ENCODE measurements around the gene DMRTC2.

The DMRTC2 gene

GRCh38 chr19:41845001-41845050 lies at the start of gene DMRTC2:
TSS of gene DMRTC2 (plus strand) at chr19:41845042. CDS start at chr19:41847429, 2,387 bp downstream.
- TF ChIP-seq JUND (IDR thresholded peaks at IDR 0.05; ENCODE audit: low read depth) = no peak
- in situ Hi-C loops (cut with HindIII; ENCODE audit: low pct_unique_long_range_greater_than_20kb, low sequenced_read_pairs) = no loop called here

GRCh38 chr19:41796362-41796761 lies 48.5 kb upstream of the DMRTC2 start, which contains the start of gene CEACAM3:
TSS of gene CEACAM3 (plus strand) at chr19:41796587. CDS start at chr19:41796678, 91 bp downstream.
- in situ Hi-C loops (cut with HindIII; ENCODE audit: low pct_unique_long_range_greater_than_20kb, low sequenced_read_pairs) = no loop called here
- TF ChIP-seq JUND (IDR thresholded peaks at IDR 0.05; ENCODE audit: low read depth) = no peak
- DNase-seq (ENCODE audit: low read depth in 1 of 2, low spot score in 1 of 2) = no peak

More at GRCh38 chr19:41845001-41845050, at the start of gene DMRTC2:
- no peak for DNase-seq (ENCODE audit: low read depth in 1 of 2, low spot score in 1 of 2)

GRCh38 chr19:41796901-41797300 lies 47.9 kb upstream of the DMRTC2 start:
- DNase-seq (ENCODE audit: low read depth in 1 of 2, low spot score in 1 of 2) = no peak
- in situ Hi-C loops (cut with HindIII; ENCODE audit: low pct_unique_long_range_greater_than_20kb, low sequenced_read_pairs) = no loop called here
- no peak for TF ChIP-seq JUND (IDR thresholded peaks at IDR 0.05; ENCODE audit: low read depth)

- peak in 1 of 2 experiments; percentile 67 for DNase-seq (ENCODE audit: low read depth in 1 of 2, low spot score in 1 of 2)
Measured at GRCh38 chr19:41799444-41800000, 45.3 kb upstream of the DMRTC2 start.

GRCh38 chr19:41801031-41801430 lies 43.8 kb upstream of the DMRTC2 start:
- TF ChIP-seq JUND (IDR thresholded peaks at IDR 0.05; ENCODE audit: low read depth) = no peak
- DNase-seq (ENCODE audit: low read depth in 1 of 2, low spot score in 1 of 2) = no peak
- in situ Hi-C loops (cut with HindIII; ENCODE audit: low pct_unique_long_range_greater_than_20kb, low sequenced_read_pairs) = no loop called here

More at GRCh38 chr19:41799444-41800000, 45.3 kb upstream of the DMRTC2 start:
- TF ChIP-seq JUND (IDR thresholded peaks at IDR 0.05; ENCODE audit: low read depth) = no peak
- in situ Hi-C loops (cut with HindIII; ENCODE audit: low pct_unique_long_range_greater_than_20kb, low sequenced_read_pairs) = no loop called here

- in situ Hi-C loops (cut with HindIII; ENCODE audit: low pct_unique_long_range_greater_than_20kb, low sequenced_read_pairs) = no loop called here
- TF ChIP-seq JUND (IDR thresholded peaks at IDR 0.05; ENCODE audit: low read depth) = no peak
- no peak for DNase-seq (ENCODE audit: low read depth in 1 of 2, low spot score in 1 of 2)
Measured at GRCh38 chr19:41801792-41802211, 43.0 kb upstream of the DMRTC2 start.

- in situ Hi-C loops (cut with HindIII; ENCODE audit: low pct_unique_long_range_greater_than_20kb, low sequenced_read_pairs) = no loop called here
- no peak for TF ChIP-seq JUND (IDR thresholded peaks at IDR 0.05; ENCODE audit: low read depth)
- no peak for DNase-seq (ENCODE audit: low read depth in 1 of 2, low spot score in 1 of 2)
Measured at GRCh38 chr19:41802770-41803169, 42.1 kb upstream of the DMRTC2 start.

- DNase-seq (ENCODE audit: low read depth in 1 of 2, low spot score in 1 of 2) = no peak
- in situ Hi-C loops (cut with HindIII; ENCODE audit: low pct_unique_long_range_greater_than_20kb, low sequenced_read_pairs) = no loop called here
- TF ChIP-seq JUND (IDR thresholded peaks at IDR 0.05; ENCODE audit: low read depth) = no peak
Measured at GRCh38 chr19:41804336-41804735, 40.5 kb upstream of the DMRTC2 start.

GRCh38 chr19:41807176-41807575 lies 37.7 kb upstream of the DMRTC2 start:
- no peak for TF ChIP-seq JUND (IDR thresholded peaks at IDR 0.05; ENCODE audit: low read depth)
- in situ Hi-C loops (cut with HindIII; ENCODE audit: low pct_unique_long_range_greater_than_20kb, low sequenced_read_pairs) = no loop called here
- no peak for DNase-seq (ENCODE audit: low read depth in 1 of 2, low spot score in 1 of 2)

GRCh38 chr19:41808663-41809566 lies 35.9 kb upstream of the DMRTC2 start:
- in situ Hi-C loops (cut with HindIII; ENCODE audit: low pct_unique_long_range_greater_than_20kb, low sequenced_read_pairs) = no loop called here
- DNase-seq (ENCODE audit: low read depth in 1 of 2, low spot score in 1 of 2) = no peak
- TF ChIP-seq JUND (IDR thresholded peaks at IDR 0.05; ENCODE audit: low read depth) = no peak

GRCh38 chr19:41810301-41810700 lies 34.5 kb upstream of the DMRTC2 start:
- in situ Hi-C loops (cut with HindIII; ENCODE audit: low pct_unique_long_range_greater_than_20kb, low sequenced_read_pairs) = no loop called here
- DNase-seq (ENCODE audit: low read depth in 1 of 2, low spot score in 1 of 2) = no peak

GRCh38 chr19:41811036-41811435 lies 33.8 kb upstream of the DMRTC2 start:
- DNase-seq (ENCODE audit: low read depth in 1 of 2, low spot score in 1 of 2) = no peak
- in situ Hi-C loops (cut with HindIII; ENCODE audit: low pct_unique_long_range_greater_than_20kb, low sequenced_read_pairs) = no loop called here
- TF ChIP-seq JUND (IDR thresholded peaks at IDR 0.05; ENCODE audit: low read depth) = no peak

More at GRCh38 chr19:41810301-41810700, 34.5 kb upstream of the DMRTC2 start:
- no peak for TF ChIP-seq JUND (IDR thresholded peaks at IDR 0.05; ENCODE audit: low read depth)

GRCh38 chr19:41811981-41812380 lies 32.9 kb upstream of the DMRTC2 start:
- no peak for DNase-seq (ENCODE audit: low read depth in 1 of 2, low spot score in 1 of 2)
- in situ Hi-C loops (cut with HindIII; ENCODE audit: low pct_unique_long_range_greater_than_20kb, low sequenced_read_pairs) = no loop called here
- no peak for TF ChIP-seq JUND (IDR thresholded peaks at IDR 0.05; ENCODE audit: low read depth)

Measured in T47D (cell line).